Cardiac muscle cell (in vitro differentiated cells and primary cell): ENCODE results near the gene LPXN. TPM values are rescaled to one million over a fixed set of nuclear protein-coding genes. Genes with fewer than 3 reads are reported as not detected.

Experiments used
- DNase-seq, 2 donors: peaks; one replicate each; pipeline versions ENCODE4 v3.0.0 to v3.0.0-alpha.2; 2010 to 2017; ENCODE audit warnings: low read depth in 1 of 2, low spot score in 1 of 2
- H3K27ac ChIP-seq: fragments of 200-600 bp; sonication (generic); 2 replicates; pipeline ENCODE4 v1.5.1; 2016
- H3K27me3 ChIP-seq: fragments of 200-600 bp; sonication (generic); 2 replicates; pipeline ENCODE4 v1.6.0; 2016; ENCODE audit warnings: control low read depth
- H3K36me3 ChIP-seq: fragments of 200-600 bp; sonication (generic); 2 replicates; pipeline ENCODE4 v1.5.1; 2016; ENCODE audit warnings: control low read depth
- H3K4me1 ChIP-seq: fragments of 200-600 bp; sonication (generic); 2 replicates; pipeline ENCODE4 v1.8.1; 2017; ENCODE audit warnings: low read depth, mild to moderate bottlenecking, mixed run types
- H3K4me3 ChIP-seq: fragments of 200-600 bp; sonication (generic); 2 replicates; pipeline ENCODE4 v1.5.1; 2016; ENCODE audit warnings: mild to moderate bottlenecking
- H3K9me3 ChIP-seq: fragments of 200-600 bp; sonication (generic); 2 replicates; pipeline ENCODE4 v1.5.1; 2017; ENCODE audit warnings: low read depth, mild to moderate bottlenecking, control low read depth
- CTCF ChIP-seq: IDR thresholded peaks from 2 replicates; pipeline ENCODE4 v1.5.1; 2012; ENCODE audit warnings: low read depth, mild to moderate bottlenecking, low read length
- polyA plus RNA-seq: library from polyadenylated mRNA; unstranded; fragments of >200 nt; fragmentation: Nextera tagmentation; extraction: Ambion mirVana; gene quantifications from 2 replicates; pipeline ENCODE4 v1.2.1, GENCODE V29; 2016
- total RNA-seq: library from RNA; depleted of rRNA; stranded (reverse); fragments of >200 nt; gene quantifications from 2 replicates; pipeline ENCODE4 v1.2.3, GENCODE V29; 2016

LPXN gene
- total and polyA plus RNA-seq, 2 experiments from 2014 or later, result 3.0 to 4.1 TPM

DNA sequence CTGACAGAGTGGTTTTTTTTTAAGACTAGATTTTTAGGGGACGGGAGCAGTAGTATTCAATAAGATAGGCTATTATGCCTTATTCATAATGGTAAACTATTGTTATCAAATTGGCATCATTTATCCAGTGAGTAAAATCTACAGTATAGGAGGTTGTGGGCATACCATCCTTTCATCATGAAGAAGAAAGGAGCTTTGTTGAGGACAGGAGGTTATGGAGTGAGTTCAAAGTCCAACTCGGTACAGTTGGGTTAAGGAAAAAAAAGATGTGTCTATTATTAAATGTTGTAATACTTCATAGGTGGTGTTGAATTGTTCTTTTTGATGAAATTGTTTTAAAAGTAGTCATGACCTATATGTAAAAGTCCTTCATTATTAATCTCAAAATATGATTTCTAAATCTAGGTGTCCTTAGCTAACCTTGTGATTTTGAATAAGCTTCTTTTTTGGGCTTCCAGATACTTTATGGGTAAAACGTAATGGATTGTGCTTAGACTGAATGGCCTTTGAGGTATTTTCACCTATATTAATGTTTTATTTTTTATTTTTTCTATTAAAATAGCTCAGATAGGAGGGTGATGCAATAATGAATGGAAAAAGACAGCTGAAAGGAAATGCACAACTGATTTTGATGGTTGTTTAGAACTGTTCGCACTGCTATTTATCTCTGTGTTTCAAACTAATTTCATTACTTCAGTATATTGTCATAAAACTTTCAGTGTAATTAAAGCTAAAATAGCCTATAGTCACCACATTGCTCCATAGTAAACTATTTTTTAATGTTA lies 31.5 kb upstream of the LPXN start:
- Histone ChIP-seq H3K9me3 (no peaks in the 10 kb centered on the region), H3K27me3 (no peaks in the 10 kb centered on the region), H3K4me3 (no peak overlapping the region), H3K4me1 (peaks cover 3% of the 10 kb centered on the region), H3K36me3 (peaks cover 24% of the 10 kb centered on the region), H3K27ac (no peak overlapping the region)
- DNase-seq, result no peak
- TF ChIP-seq CTCF, result no peak

DNA sequence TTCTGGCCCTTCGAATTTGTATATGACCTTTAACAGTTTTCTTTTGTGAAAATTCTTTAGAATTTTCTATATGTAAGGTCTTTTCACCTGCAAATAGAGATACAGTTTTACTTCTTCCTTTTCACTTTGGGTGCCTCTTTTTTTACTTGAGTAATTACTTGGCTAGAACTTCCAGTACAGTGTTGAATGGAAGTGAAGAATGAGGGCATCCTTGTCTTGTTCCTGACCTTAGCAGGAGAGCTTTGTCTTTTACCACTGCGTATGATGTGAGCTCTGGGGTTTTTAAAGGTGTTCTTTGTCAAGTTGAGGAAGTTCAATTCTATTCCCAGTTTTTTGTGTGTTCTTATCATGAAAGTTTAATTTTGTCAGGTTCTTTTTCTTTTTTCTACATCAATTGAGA lies 24.9 kb upstream of the LPXN start:
- Histone ChIP-seq H3K27ac (no peak overlapping the region), H3K36me3 (no peaks in the 10 kb centered on the region), H3K4me3 (no peak overlapping the region), H3K9me3 (no peaks in the 10 kb centered on the region), H3K4me1 (peaks cover 16% of the 10 kb centered on the region), H3K27me3 (no peaks in the 10 kb centered on the region)
- DNase-seq, result no peak
- no peak for TF ChIP-seq CTCF

DNA sequence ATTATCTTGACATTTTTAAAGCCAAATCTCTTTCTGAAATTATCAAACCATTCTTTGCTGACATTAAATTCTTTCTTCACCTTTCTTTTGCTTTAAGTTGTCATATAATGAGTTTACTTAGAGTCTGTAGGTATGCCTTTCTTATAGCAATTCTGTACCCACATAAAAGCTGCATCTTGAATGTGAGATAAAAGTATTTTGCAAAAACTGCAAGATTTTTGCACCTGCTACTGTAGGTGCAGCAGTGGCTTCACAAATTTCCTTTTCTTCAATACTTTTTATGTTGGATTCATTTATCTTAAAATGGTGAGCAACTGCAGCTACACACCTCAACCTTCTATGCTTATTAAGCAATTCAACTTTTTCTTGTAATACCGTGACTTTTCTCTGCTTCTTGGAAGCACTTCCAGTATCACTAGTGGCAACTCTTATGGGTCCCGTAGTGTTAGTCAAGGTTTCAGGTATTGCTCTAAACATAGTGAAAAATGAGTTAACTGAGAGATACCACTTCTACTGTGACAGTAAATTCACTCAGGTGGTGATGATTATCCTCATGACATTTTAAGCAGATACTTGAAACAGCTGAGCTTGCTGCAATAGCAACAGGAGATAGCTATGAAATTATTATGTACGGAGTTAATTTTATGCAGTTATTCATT lies 22.0 kb upstream of the LPXN start:
- Histone ChIP-seq H3K27ac (no peak overlapping the region), H3K36me3 (no peaks in the 10 kb centered on the region), H3K9me3 (no peaks in the 10 kb centered on the region), H3K4me3 (no peak overlapping the region), H3K4me1 (peaks cover 13% of the 10 kb centered on the region), H3K27me3 (no peaks in the 10 kb centered on the region)
- TF ChIP-seq CTCF, result no peak
- no peak for DNase-seq

DNA sequence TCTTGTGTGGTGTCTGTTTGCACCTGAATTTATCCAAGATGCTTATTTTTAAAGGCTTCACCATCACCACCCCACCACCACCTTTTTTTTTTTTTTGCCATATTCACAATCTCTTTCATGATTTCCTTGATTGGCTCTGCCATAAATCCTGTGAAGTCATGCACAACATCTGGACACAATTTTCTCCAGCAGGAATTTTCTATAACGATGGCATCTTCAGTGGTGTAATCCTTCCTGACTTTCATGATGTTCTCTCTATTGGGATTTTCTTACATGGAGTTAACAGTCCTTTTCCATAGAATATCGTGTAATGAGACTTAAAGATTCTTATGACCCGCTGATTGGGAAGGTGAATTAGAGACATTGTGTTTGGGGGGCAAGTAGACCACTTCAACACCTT lies 21.0 kb upstream of the LPXN start:
- no peak for TF ChIP-seq CTCF
- Histone ChIP-seq H3K36me3 (no peaks in the 10 kb centered on the region), H3K9me3 (no peaks in the 10 kb centered on the region), H3K4me1 (peaks cover 13% of the 10 kb centered on the region), H3K27ac (no peak overlapping the region), H3K27me3 (no peaks in the 10 kb centered on the region), H3K4me3 (no peak overlapping the region)
- DNase-seq, result no peak

DNA sequence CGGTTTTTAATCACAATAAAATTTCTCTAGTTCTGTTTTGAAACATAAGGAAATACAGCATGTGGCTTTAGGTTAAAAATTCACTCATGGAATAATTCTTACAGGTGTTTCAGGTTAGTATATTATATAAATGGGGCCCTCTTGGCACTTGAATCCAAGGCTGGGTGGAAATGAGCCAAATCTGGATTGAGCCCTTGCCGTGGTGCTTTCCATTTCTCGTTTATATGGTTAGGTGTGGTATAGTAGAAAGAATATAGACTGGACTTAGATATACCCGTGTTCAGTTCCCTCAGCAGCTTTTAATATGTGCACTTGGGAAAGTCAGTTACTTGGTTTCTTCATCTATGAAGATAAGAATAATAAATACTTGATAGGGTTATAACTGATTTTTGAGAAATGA lies 19.2 kb upstream of the LPXN start:
- peaks cover 11% of the 10 kb centered on the region for H3K4me1 ChIP-seq
- no peaks in the 10 kb centered on the region for H3K27me3 ChIP-seq
- H3K4me3 ChIP-seq, result no peak overlapping the region
- TF ChIP-seq CTCF, result no peak
- H3K27ac ChIP-seq, result no peak overlapping the region
- no peaks in the 10 kb centered on the region for H3K36me3 ChIP-seq
- no peak for DNase-seq
- no peaks in the 10 kb centered on the region for H3K9me3 ChIP-seq
